HG03521 (cell line): Measurements from ENCODE around the gene MAP3K21.

ENCODE experiments used
- ATAC-seq: cut with Tn5 transposase; IDR thresholded peaks from one replicate; pipeline ENCODE4 v1.9.1; 2021; ENCODE audit warnings: mild to moderate bottlenecking, moderate library complexity; ENCODE audit not compliant: unreplicated experiment

MAP3K21 gene

GRCh38 chr1:233431753-233432403 is 104.4 kb downstream of the MAP3K21 start:
- ATAC-seq = no peak

DNA sequence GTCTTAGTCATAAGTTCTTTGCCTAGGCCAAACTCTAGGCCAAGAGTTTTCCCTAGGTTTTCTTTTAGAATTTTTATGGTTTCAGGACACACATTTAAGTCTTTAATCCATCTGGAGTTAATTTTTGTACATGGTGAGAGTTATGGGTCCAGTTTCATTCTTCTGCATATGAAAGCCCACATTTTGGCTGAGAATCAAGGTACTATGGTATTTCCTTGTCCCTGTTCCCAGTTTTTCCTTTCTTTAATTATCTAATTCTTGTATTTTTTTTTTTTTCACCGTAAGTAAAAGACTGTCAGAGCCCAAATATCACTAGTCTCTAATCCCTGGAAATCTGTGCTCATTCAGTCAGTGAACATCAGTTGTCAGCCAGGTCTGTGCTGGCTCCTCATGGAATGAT is 105.4 kb downstream of the MAP3K21 start:
- ATAC-seq = no peak

DNA sequence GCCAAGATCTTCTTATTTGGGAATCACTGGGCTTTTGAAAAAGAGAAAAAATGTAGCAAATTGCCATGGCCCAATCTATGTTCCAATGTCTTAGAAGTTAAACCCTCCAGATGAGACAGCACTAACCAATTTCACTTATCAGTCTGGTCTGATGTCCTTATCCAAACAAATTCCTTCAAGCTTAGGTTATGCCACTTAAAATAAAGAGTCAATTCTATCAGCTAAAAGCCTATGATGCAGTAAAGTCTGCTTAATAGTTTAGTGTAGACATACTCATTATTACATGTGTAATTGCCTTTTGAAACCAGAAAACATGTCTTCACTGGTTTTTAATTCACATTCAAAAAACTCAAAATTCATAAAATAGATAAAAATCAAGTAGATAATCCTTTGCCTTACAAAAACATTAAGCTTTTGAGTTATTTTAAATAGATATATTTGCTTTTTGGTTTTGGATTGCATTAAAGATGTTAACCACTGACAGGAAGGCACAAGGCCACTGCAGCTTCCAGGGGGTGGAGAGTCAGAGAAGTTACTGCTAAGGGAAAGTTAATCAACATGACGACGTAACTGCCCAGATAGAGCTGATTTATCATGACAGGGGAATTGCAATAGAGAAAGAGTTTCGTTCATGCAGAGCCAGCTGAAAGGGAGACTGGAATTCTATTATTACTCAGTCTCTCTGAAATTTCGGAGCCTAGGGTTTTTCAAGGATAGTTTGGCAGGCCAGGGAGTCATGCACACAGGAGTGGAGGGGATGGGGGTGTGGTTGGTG is 106.1 kb downstream of the MAP3K21 start:
- ATAC-seq = no peak
